HG02840 (cell line): ENCODE data around the gene LDLRAD4.

Source experiments
- ATAC-seq: cut with Tn5 transposase; IDR thresholded peaks from one replicate; pipeline ENCODE4 v1.9.1; 2021; ENCODE audit warnings: mild to moderate bottlenecking, moderate library complexity, moderate number of reproducible peaks; ENCODE audit not compliant: unreplicated experiment, low FRiP score

LDLRAD4 gene

DNA sequence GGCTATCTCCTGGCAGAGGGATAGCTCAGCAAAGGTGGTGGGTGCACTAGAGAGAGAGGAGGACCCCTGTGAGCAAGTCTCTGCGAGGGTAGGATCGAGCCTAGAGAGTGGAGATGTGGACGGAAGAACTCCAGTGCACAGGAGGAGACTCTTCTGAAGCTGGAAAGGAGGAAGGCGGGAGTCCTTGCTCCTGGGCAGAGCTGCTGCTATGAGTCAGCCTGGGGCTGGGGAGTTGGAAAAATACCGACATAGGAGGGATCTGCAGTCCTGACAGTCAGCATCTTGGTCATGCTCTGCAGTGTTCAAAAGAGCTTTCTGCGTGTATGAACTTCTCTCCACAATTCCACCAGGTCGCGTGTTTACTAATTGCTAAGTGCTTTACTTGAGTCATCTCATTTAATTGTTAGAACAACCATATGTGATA lies 233.8 kb downstream of the LDLRAD4 start:
- ATAC-seq, result no peak

DNA sequence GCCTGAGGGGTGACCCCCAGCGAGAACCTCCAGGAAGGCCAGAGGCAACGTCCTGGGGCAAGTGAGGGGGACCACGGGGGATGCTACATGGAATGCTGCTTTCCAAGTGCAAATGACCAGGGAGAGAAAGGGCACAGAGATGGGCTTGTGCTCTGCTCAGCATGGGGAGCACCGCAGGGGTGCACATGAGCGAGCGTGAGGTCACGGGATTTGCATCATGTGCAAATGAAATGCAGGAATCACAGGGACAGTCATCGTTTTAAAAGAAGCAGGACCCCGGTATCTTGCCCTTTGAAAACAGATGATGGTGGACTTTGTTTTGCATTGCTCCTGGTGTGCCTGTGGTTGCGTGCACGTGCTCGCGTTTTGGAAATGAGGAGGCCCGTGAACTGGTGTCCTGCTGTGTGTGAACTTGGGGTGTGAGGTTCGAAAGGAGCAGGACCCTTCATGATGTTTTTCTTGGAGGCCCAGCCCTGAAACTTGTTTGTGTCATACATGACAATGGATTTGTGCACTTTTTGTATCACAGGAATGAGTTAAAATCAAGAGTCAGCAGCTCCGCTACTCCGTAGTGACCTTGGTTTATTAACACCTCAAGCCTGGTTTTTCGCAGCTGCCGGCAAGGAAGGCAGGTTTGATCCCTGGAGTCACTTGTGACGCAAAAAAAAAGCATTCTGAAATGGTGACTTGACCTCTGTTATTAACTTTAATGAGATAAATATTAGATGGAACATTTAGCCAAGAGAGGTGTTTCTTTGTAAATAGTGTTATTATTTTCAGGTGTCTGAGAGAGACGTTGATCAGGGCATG lies 234.5 kb downstream of the LDLRAD4 start:
- no peak for ATAC-seq

- ATAC-seq, result no peak
Measured at GRCh38 chr18:13453714-13454113, 235.2 kb downstream of the LDLRAD4 start.

DNA sequence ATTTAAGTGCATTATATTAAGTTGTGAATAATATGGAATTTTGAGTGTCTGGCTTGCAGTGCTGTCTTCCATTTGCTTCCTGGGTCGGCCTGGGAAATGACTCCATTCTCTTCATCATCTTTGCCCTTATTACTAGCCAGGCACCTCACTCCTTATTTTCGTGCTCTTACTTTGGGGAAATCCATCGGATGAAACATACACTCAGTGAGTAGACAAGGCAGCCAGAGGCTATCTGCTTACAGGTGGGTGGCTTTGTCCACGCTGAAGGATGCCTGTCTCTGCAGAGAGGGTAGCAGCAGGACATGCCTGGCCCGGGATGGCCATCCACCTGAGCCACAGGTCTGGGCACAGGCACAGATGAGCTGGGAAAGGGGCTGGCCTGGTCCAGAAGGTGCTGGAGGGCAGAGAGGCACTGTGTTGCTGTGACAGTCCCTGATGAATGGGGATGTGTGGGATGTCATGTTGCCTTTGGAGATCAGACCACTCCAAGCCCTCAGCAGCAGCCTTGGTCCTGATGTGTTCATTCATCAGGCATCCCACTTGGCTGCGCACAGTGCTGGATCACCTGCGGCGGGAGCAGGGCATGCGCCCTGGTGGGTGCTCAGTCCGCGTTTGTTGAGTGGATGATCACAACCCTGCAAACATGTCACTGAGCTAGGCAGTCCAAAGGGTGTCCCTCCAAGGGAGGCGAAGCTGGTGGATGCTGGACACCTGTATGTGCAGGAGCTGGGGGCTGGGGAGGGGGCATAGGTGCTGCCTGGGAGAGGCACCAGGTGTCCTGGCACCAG lies 236.0 kb downstream of the LDLRAD4 start:
- ATAC-seq, result no peak

DNA sequence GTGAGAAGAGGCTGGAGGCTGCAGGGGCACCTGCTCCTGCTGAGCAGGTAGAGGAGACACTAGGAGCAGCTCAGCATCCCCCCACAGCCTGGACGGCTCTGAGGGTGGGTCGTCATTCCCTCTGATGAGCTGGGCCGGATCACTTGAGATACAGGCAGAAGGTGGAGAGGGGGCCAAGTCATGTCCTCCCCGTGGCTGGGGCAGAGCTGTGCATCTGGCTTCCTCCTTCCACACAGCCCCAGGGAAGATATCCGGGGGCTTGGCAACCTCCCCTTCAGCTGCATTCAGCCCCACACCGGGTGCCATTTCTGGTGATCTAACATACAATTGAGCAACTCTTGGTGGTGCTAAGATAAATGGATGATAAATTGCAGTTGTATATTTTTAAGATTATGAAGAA lies 236.9 kb downstream of the LDLRAD4 start:
- no peak for ATAC-seq

DNA sequence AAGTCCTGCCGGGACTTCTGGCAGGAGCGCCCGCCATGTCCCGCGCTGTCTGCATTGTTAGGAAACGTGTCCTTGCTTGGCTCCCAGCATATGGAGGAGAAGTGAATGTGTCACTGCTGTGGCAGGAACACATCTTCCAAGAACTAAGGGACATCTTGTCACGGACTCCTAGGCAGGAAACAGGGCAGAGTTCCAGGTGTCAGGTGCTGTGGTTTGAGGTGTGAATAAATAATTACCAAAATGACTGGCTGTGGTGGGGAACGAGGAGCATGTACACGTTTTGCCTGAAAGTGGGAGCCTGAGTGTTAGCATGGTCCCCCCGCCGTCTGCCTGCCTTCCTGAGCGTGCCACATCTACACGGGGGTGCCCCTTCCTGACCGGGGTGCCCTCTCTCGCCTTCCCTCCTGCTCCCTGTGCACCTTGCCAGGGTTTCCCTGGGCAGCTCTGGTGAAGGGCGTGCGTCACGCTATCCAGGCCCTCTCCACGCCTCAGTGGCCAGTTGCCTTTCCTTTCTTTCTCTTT lies 237.5 kb downstream of the LDLRAD4 start:
- ATAC-seq, result no peak

DNA sequence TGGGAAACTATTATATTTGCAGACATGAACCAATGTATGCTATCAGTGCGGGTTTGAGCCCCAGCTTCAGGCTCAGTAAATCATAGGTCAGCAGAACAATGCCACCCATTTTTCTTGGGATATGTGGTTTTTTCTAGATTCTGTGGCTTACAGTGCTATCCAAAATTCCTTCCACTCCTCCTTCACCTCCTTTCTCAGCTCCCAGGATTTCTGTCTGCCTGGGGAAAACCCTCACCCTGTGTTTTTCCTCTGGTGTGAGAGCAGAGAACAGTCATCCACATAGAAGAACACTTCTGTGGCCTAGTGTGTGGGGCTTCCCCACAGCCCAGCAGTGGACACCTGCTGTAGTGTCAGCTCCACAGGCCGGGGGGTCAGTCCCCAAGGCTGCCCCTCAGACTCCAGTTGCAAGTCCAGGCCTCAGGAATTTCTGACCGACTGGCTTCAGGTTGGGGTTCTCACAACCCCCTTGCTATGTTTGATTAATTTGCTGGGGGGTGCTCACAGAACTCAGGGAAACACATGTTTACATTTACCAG lies 238.2 kb downstream of the LDLRAD4 start:
- no peak for ATAC-seq

DNA sequence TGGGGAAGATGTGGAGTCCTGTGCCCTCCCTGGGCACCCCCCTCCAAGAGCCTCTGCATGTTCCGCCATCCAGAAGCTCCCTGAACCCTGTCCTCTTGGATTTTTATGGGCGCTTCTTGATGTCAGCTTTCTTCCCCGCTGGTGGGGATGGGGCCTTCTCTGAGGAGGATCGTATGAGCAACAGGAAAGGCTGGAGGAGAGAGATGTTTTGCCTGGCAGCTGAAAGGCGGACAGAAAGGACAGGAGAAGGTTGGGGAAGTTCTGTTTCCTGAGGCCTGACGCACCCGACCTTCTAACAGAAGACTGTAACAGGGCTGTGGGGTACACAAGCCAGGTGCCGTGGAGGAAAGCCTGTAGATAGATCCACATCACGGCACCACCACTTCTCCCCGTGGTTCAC lies 238.8 kb downstream of the LDLRAD4 start:
- ATAC-seq, result no peak

- no peak for ATAC-seq
Measured at GRCh38 chr18:13460946-13461345, 242.4 kb downstream of the LDLRAD4 start.

GRCh38 chr18:13461469-13461868 lies 242.9 kb downstream of the LDLRAD4 start:
- no peak for ATAC-seq

GRCh38 chr18:13461936-13462335 lies 243.4 kb downstream of the LDLRAD4 start:
- ATAC-seq, result no peak

DNA sequence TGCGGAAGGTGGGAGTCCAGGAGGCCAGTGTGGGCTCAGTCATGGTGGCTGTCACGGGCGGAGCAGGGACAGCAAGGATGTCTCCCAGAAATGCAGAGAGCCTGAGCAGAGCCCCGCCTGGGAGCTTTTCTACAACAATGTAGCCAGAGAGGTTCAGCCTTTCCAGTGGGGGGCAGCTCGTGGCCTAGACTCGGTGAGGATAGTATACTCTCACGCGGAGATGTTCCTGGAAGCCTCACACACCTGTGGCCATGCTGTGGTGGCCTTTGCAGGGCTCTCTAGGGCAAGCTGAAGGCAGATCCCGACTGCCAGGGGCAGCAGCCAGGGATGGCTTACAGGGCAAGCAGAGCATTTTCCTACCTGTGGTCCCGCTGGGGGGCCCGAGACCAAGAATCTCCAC lies 244.1 kb downstream of the LDLRAD4 start:
- ATAC-seq, result no peak

DNA sequence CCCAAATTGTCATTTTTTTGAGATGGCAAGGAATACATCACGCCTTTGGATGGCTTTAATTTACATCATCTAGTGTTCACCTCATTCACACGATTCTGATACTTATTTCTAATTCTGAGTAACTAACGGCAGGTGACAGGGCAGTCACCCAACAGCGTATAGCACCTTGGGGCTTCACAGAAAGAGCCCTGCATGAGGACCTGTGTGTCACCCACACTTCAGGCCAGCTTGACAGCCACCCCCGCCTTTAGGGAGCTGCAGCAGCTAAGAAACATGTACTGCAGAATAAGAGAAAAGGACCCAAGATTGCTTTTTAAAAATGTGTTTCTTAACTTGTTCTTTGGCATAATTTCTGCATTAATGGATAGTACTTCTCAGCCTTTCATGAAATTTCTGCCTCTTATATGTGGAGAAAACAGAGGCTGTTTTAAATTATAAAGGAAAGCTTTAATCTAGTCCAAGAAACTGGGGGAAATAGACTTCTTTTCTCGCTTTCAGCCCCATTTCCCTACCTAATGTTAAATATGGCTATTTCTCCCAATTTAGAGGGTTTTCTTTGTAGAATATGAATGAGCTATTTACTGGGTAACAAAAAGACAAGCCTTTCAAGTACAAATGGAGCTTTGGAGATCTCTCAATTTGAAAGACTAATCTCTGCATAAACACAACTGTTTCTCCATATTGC lies 245.1 kb downstream of the LDLRAD4 start:
- ATAC-seq, result no peak

- peak; percentile 91 for ATAC-seq
Measured at GRCh38 chr18:13464432-13465123, 246.0 kb downstream of the LDLRAD4 start.

GRCh38 chr18:13465124-13465446 lies 246.5 kb downstream of the LDLRAD4 start:
- ATAC-seq, result peak; percentile 13

DNA sequence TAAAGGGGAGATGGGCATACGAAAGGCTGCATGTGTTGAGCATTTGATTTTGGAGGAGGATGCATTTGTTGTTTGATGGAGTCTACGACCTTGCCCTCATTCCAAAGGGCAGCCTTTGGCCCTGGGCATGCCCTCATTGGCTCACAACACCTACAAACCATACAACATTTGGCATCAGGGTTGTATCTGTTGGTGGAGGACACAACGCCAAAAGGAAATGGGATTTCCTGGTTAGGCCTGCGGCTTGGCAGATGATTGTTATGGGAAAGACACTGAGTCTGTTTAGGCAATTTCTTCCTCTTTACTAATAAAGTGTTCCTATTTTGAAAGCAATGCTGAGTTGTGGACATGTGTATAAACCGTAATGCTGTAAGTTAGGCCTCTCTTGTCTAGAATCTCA lies 246.9 kb downstream of the LDLRAD4 start:
- ATAC-seq, result peak; percentile 8

DNA sequence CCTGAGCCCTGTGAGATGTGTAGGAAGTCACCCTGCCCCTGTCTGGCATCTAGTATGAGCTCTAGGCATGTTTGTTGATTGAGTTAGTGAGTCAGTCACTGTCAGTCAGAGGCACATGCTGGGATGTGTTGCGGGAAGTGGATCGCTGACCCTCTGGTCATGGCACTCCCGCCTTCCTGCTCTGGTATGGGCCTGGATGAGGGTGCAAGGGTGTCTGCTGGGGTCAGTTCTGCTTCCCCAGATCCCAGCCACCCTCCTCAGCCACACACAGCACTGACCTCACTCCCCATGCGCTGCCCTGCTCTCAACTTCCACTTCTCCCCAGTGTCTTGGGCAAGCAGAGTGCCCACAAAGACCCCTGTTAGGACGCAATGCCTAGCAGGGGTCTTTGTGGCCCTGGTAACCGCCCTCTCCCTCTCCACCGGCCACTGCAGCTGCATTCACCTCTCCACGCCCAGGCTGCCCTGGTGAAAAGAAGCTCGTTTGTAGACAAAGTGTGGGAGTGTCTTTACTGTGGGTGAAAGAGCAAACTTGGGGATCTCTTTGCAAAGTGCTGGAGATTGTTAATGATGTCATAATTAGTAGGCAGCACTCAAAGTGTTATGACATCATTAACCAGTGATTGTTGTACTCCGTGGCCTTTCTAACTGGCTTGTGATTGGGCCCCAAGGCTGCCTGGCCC lies 252.1 kb downstream of the LDLRAD4 start:
- ATAC-seq, result no peak

DNA sequence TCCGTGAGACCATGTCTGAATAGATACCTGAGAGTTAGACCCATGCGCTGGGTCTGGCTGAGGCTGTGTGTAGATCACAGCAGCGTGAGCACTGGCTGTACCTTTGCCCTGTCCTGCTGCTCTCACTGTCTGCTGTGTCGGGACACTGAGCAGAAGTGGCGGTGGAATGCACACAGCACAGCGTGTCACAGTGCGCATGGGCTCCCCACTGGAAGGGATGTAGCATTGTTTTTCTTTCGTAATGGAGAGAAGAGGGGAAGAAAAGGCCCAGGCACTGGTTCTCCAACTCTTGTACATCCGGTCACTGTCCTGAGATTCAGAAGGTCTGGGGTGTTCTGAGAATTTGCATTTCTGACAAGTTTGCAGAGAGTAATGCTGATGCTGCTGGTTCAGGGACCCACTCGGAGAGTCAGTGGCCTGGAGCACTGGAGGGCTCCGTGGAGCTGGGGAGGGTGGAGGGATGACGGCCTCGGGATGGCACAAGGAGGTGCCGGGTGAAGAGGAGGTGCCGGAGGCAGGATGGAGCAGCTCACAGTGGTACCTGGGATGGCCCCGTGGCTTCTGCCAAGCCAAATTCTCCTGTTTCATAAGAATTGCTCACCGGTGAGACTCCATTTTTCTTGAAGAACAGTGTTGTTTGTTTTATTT lies 252.8 kb downstream of the LDLRAD4 start:
- no peak for ATAC-seq

DNA sequence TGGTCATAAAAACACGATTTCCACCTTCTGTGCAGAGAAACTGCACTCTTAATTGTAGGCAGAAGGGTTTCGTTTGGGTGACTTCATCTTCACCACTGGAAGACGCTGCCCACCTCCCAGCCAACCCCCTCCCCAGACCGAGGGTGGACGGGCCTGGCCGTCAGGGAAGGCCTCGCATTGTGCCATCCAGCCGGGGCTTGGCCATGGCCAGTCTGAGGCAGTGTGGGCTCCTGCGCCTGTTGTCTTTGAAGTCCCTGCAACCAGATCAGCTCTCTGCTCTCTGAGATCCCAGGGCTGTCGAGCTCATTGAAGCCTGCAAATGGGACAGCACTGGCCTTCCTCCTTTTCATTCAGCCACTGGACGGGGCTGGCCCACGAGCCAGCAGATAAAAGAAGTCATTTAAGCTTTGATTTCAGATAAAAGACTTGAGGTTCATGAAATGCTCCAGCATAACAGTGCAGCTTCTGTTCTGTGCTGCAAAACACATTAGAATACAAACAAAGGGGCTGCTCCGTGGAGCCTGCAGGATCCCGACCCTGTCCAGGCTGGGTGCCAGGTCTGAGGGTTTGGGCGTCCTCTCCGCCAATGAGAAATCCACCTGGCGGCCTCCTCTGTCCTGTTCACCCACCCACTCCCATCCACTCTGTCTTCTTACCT lies 253.5 kb downstream of the LDLRAD4 start:
- ATAC-seq, result no peak
